GM19025 (cell line): ENCODE results near the gene COA3.
"Not testable (repeated sequence)": the region's sequence is repeated elsewhere in the genome, so short reads cannot be mapped to it uniquely, and the experiment has no call there.

Experiments used
- ATAC-seq: cut with Tn5 transposase; IDR thresholded peaks from one replicate; pipeline ENCODE4 v1.9.1; 2021; ENCODE audit warnings: mild to moderate bottlenecking, low read depth, moderate library complexity; ENCODE audit not compliant: unreplicated experiment

COA3 gene

DNA sequence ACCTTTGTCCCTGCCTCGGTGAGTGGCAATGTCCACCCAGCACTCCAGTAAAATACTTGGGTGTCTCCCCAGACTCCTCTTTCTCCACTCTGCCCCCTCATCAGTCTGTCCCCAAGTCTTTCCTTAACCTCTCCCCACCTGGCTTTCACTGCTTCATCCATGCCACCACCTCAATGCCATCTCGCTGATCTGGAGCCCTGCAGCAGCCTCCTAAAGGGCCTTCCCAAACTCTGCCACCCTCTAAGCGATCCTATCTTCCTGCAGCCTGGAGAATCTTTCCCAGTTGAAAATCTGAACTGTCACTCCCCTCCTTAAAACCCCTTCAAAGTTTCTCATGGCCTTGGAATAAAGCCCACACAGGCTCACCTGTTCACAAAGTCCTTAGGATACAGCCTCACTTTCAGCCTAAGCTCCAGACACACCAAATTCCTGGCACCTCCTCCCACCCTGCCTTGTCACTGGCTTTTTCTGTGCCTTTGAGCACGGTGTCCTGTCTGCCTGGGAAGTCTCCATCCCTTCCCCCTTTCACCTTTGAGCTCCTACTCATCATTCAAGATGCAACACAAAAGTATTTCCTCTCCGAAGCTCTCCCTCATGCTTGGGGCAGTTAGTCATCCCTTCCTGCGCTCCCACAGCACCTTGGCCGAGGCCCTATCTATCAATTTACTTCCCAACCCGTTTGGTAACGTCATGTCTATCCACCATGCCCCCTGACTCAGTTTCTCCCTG lies 15.3 kb downstream of the COA3 start:
- ATAC-seq = no peak

DNA sequence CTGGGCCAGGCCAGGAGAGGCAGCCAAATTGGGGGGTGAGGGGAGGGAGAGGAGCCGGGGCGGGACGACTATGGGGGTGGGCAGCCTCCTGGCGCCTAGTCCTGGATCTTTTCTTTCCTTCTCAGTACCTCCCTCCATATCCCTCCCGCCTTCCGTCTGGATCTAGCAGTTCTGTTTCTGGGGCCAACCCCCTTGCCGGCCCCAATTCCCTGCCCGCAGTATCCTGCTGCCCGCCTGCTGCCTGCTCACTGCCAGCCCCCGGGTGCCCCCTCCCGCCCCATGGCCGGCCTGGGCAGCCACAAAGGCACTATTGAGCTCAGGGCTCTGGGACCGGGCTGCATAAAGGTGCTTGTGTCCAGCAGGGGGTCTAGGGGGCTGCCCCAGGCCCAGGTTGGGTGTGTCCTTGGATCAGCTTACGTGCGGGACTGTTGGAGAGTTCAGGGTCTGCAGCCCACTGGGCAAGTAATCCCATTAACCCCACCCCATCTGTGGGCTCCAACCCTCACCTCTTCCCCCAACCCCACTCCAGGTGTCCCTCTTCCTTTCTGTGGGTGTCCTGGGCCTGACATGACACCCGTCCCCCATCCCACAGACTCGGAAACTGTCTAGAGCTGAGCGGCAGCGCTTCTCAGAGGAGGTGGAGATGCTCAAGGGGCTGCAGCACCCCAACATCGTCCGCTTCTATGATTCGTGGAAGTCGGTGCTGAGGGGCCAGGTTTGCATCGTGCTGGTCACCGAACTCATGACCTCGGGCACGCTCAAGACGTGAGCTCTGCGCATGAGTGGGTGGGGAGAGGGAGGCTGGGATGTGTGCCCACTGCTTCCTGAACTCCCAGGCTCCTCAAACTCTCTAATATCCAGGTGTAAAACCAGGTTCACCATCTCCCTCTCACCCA lies 16.1 kb downstream of the COA3 start:
- ATAC-seq = no peak

DNA sequence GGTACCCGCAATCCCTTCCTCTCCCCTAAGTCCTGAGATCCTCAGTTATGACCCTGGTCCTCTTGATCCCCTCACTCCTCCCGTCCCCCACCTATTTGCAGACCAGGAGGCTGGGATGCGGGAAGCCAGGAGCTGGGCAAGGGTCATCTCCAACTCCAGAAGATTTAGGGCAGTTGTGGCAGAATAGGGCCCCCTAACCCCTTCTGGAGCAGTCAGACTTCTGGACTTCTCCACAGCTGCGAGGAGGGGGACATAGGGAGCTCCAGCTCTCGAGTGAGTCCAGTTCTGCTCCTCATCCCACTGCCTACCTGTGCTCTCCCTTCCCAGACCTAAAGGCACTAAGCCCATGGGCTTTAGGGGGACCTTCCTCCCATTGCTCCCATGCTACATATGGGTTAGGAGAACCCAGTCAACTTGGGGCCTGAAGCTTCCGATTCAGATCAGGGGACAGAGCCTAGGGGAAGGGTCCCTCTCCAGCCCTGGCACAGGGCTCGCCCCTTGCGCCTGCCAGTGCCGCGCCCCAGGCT lies 16.8 kb downstream of the COA3 start:
- no peak for ATAC-seq

DNA sequence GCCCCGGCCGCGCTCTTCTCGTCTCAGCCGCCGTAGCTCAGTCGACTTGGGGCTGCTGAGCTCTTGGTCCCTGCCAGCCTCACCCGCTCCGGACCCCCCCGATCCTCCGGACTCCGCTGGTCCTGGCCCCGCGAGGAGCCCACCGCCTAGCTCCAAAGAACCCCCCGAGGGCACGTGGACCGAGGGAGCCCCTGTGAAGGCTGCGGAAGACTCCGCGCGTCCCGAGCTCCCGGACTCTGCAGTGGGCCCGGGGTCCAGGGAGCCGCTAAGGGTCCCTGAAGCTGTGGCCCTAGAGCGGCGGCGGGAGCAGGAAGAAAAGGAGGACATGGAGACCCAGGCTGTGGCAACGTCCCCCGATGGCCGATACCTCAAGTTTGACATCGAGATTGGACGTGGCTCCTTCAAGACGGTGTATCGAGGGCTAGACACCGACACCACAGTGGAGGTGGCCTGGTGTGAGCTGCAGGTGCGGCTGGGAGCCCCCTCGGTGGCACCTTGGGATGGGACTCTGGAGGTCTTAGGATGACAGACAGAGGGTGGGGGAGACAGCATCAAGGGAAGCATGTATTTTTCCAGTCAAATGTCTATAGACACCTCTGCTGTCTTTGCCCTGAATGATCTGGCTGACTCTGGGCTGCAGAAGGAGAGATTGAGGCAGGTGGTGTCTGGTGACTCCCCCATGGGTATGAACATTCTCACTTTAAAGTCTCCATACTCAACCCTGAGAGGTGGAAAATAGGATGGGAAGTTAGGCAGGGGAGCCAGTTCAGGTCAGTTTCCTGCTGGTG lies 17.5 kb downstream of the COA3 start:
- no peak for ATAC-seq

DNA sequence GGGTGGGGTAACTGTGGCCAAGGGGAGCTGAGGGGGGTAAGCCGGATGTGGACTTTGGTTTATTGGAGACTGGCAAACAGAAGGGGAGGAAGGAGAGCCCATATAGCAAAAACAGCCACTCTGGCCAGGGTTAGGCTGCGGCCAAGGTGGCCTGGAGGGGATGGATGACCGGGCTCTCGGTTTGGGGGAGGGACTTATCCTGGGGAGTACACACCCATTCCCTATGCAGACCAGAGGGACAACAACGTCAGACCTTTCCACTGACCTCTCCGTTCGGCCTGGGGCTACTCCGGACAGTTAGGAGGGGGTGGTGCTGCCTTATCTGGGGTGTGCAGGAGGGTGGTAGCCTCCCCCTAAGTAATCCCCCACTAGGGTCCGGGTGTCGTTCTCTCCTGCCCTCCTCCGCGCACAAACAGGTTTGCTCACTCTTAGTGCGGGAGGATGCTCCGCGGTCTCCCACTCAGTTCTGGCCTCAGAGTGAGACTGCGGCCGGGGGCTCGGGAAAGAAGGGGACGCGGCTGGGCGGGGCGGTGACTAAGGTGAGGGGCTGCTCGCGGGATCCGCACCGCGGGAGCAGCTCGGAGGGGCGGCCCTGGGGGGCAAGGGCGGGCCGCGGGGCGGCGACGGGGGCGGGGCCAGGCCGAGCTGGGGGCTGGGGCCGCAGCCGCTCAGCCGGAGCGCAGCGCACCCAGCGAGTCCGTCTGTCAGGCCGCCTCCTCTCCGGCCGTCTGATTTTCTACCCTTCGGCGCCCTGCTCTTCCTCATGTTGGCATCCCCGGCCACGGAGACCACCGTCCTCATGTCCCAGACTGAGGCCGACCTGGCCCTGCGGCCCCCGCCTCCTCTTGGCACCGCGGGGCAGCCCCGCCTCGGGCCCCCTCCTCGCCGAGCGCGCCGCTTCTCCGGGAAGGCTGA lies 18.3 kb downstream of the COA3 start, which contains the start of gene WNK4:
WNK4 (plus strand) TSS at position 675 of the 915 bp plus-strand sequence; CDS start at position 764, 89 bp downstream.
- no peak for ATAC-seq

DNA sequence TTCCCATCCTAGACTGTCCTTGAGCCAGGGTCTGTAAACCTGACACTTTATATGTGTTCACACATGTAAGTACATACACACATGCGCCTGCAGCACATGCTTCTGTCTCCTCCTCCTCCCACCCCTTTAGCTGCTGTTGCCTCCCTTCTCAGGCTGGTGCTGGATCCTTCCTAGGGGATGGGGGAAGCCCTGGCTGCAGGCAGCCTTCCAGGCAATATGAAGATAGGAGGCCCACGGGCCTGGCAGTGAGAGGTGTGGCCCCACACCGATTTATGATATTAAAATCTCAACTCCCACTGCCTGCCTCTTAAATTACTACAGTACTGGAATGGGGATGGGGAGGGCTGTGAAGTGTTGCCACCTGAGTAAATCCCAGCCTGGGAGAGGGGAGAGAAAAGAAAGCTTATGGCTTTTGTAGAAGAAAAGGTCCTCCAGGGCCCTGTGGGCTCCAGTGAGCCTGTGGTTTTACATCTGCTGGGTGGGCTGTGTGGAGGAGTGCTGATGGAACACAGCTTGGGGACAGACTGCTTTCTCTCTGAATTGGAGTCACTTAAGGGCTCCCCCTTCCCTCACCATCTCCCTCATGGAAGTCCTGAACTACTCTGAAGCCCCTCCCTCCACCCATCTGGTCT lies 19.1 kb downstream of the COA3 start:
- no peak for ATAC-seq

DNA sequence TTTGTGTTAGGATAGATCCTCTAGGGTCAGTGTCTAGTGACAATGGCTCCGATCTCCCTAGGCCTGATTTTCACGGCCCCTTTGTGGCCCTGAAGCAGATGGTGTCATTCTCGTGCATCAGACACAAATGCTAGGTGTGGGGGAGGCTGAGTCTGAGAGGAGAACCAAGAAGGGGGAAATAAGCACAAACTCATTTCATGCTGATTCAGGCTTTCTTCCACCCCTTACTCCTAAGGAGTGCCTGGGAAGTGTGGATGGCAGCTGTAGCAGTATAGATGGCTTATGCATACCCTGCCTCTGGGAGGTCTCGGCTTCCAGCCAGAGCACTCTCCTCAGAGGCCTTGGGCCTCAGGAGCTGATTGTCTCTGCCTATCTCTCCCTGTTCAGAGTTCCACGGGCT lies 19.9 kb downstream of the COA3 start:
- ATAC-seq = no peak

DNA sequence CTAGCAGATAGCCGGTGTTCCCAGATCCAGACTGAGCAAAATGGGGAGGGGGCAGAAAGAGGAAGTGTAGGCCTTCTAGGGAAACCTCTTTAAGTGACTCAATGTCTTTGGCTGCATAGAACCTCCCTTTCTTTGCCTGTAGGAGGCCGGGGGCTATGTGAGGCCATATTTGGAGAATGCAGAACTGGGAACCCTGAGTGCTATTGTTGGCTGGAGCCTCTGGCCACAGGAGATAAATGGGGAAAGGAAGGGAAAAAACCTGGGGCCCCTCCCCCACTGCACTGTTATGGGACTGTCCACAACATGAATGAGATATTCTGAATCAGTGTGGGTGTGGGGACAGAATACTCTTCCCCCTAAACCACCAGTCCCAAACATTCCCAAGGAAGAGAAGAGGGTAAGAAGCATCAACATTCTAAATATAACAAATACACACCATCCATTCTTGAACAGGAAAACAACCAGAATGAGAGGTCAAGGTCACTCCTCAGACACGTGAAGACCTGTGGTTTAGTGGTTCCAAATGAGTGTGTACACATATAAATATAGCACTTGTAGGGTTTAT lies 22.9 kb downstream of the COA3 start:
- ATAC-seq = no peak

DNA sequence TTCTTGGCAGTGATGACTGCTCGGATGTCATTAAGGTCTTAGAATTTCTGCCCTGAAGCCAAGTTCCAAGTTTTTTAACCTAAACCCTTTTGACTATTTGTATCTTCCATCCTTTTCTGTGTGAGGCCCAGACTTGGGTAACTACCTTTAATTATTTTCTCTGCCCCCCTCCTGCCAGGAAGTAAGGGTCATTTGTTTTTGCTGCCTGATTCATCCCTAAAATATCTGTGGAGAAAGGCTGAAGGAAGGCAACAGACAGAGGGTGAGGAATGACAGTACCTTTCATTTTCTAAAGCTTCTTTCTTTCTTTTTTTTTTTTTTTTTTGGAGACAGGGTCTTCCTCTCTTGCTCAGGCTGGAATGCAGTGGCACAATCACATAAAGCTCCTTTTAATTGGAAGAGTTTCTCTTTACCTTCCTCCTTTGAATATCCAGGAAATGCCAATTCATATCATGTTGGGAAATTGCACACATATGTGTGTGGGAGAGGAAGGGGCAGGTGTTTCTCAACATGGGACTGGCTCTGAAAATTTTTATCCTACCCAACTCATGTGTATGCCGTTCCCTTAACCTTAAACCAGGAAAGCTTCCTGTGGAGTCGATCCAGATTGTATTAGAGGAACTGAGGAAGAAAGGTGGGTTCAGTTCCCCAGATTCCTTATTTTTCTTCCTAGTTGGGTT lies 24.3 kb downstream of the COA3 start:
- no peak for ATAC-seq

DNA sequence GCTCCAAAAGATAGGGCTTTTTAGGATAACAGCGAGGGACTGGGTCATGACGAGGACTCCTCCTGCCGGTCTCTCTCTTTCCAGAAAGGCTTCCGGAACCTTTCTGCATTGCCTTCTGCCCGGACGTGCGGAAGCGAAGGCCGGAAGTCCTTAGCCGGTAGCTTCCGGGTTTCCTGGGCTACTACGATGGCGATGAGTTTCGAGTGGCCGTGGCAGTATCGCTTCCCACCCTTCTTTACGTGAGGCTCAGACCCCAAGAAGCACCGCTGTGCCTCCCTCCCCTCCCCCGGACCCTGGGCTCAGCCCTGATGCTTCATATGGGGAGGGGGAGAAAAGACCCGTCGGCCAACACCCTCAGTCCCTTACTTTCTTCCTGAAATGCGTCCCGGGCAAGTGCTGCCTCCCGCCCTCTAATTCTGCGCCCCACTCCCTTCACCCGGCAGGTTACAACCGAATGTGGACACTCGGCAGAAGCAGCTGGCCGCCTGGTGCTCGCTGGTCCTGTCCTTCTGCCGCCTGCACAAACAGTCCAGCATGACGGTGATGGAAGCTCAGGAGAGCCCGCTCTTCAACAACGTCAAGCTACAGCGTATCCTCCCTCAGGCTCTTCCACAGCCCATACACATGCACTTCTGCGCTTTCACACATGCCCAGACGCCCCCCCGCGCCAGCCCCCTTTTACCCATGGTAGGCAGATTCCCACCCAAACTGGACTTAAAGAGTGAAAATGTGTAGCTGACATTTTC lies 25.0 kb downstream of the COA3 start, which contains the start of gene VPS25:
VPS25 (plus strand) TSS at position 160 of the 746 bp plus-strand sequence; CDS start at position 187, 27 bp downstream.
- ATAC-seq = peak; percentile 38

DNA sequence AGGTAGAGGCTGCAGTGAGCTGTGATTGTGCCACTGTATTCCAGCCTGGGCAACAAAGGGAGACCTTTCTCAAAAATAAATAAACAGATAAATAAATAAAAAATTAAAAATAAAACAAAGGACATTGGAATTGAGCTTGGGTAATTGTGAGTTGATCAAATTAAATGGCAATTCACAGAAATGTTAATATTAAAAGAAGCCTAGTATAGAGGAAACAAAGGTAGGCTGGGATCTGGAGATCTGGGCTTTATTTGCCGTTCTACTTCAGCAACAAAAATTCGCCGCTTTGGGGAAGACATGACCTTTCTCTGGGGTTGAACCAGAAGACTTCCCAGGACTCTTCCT lies 25.6 kb downstream of the COA3 start:
- ATAC-seq = no peak

DNA sequence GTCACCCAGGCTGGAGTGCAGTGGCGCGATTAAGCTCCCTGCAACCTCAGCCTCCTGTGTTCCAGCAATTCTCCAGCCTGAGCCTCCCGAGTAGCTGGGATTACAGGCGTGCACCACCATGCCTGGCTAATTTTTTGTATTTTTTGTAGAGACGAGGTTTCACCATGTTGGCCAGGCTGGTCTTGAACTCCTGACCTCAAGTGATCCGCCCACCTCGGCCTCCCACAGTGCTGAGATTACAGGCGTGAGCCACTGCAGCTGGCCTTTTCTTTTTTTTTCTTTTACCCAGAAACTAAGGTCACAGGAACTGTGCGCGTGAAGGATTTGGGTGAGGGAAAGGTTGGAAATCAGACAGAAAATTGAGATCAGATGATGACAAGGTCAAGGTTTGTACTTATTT lies 28.5 kb downstream of the COA3 start:
- ATAC-seq = not testable (repeated sequence)

DNA sequence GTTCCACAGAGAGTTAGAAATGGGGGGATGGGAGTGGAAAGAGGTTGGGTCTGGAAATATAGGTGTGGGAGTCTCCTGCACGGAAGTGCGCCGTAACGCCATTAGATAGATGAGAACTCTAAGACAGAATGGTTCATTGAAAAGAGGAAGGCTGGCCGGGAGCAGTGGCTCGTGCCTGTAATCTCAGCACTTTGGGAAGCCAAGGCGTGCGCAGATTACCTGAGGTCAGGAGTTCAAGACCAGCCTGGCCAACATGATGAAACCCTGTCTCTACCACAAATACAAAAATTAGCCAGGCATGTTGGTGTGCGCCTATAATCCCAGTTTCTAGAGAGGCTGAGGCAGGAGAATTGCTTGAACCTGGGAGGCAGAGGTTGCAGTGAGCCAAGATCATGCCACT lies 30.5 kb downstream of the COA3 start:
- ATAC-seq = not testable (repeated sequence)

DNA sequence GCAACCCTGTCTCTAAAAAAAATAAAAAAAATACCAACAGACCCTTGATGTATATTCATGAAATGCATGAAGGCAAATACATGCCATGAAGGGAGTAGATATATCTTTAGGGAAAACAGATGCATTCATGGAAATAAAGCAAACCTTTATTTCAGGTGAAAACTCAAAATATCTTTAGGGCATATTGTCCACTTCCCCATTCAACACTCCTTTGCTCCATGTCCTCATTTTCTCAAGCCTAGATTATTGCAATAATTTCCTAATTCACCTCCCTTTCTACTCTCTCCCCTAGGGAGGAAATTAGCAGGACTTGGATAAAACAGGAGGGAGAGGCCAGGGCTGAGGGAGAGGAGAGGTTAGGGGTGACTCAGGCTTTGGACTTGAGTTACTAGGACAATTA lies 31.0 kb downstream of the COA3 start:
- ATAC-seq = no peak

DNA sequence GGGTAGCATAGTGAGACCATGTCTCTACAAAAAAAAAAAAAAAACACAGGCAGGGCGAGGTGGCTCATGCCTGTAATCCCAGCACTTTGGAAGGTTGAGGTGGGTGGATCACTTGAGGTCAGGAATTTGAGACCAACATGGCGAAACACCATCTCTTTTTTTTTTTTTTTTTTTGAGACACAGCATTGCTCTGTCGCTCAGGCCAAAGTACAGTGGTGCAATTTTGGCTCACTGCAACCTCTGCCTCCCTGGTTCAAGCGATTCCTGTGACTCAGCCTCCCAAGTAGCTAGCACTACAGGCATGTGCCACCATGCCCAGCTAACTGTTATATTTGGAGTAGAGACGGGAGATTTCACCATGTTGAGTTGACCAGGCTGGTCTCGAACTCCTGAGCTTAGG lies 32.4 kb downstream of the COA3 start:
- no peak for ATAC-seq

DNA sequence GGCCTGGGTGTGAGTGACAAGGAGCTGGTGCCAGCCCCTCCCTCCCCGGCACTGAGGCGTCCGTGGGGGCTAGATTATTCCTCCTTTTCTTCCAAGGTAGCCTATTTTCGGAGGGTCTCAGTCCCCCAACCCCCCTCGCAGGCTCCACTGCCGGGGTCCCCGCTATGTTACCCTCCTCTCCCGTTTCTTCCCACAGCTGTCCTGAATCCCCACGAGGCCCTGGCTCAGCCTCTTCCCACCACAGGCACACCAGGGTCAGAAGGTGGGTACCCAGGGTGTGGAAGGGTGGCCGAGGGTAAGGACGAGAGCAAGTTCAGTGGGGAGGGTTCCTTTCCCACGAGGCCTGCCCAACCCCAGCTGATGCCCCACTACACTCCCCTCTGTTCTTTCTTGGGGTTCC lies 36.9 kb downstream of the COA3 start:
- no peak for ATAC-seq
